Endodermal cell (in vitro differentiated cells): ENCODE measurements around the gene LMX1B. TPM values are rescaled to one million over a fixed set of nuclear protein-coding genes. Genes with fewer than 3 reads are reported as not detected.

Source experiments
- DNase-seq: peaks from one replicate; pipeline ENCODE4 v3.0.0-alpha.2; 2017
- H3K27ac ChIP-seq: 2 replicates; pipeline ENCODE4 v1.5.1; 2013; ENCODE audit warnings: mild to moderate bottlenecking, low read depth, low read length, moderate library complexity
- H3K27me3 ChIP-seq: 2 replicates; pipeline ENCODE4 v1.6.1; 2013; ENCODE audit warnings: mild to moderate bottlenecking, low read length, moderate library complexity; ENCODE audit not compliant: insufficient read depth, control insufficient read depth, poor library complexity, severe bottlenecking
- H3K36me3 ChIP-seq: 2 replicates; pipeline ENCODE4 v1.7.0; 2013; ENCODE audit warnings: mild to moderate bottlenecking, low read length, moderate library complexity; ENCODE audit not compliant: control insufficient read depth, insufficient read depth
- H3K4me1 ChIP-seq: one replicate; pipeline ENCODE4 v1.7.0; 2013; ENCODE audit warnings: low read length; ENCODE audit not compliant: control insufficient read depth, insufficient read depth
- H3K4me3 ChIP-seq: 2 replicates; pipeline ENCODE4 v1.5.1; 2013; ENCODE audit warnings: mild to moderate bottlenecking, low read length, moderate library complexity
- H3K9ac ChIP-seq: 2 replicates; pipeline ENCODE4 v1.6.1; 2013; ENCODE audit warnings: mild to moderate bottlenecking, low read length, moderate library complexity; ENCODE audit not compliant: poor library complexity, severe bottlenecking; ENCODE audit errors: extremely low read depth
- H3K9me3 ChIP-seq: 2 replicates; pipeline ENCODE4 v1.6.1; 2013; ENCODE audit warnings: mild to moderate bottlenecking, low read length, moderate library complexity; ENCODE audit not compliant: control insufficient read depth
- H3K27ac Mint-ChIP-seq: 2 replicates; pipeline ENCODE4 v1.8.0; 2020; ENCODE audit warnings: mixed read lengths
- H3K27me3 Mint-ChIP-seq: 2 replicates; pipeline ENCODE4 v1.8.0; 2021; ENCODE audit warnings: mild to moderate bottlenecking, mixed read lengths; ENCODE audit not compliant: insufficient read depth
- H3K36me3 Mint-ChIP-seq: 2 replicates; pipeline ENCODE4 v1.8.0; 2020; ENCODE audit warnings: low read depth, mixed read lengths
- H3K4me1 Mint-ChIP-seq: 2 replicates; pipeline ENCODE4 v1.8.0; 2020; ENCODE audit warnings: mixed read lengths
- H3K4me3 Mint-ChIP-seq: 2 replicates; pipeline ENCODE4 v1.8.0; 2020; ENCODE audit warnings: mild to moderate bottlenecking, moderate library complexity, mixed read lengths
- H3K9me3 Mint-ChIP-seq: 2 replicates; pipeline ENCODE4 v1.8.0; 2020; ENCODE audit warnings: mild to moderate bottlenecking, mixed read lengths
- CTCF ChIP-seq: fragments of 200-600 bp; sonication (generic); conservative IDR thresholded peaks from 2 replicates; pipeline ENCODE4 v1.5.0; 2021; ENCODE audit warnings: antibody characterized with exemption, mild to moderate bottlenecking
- WGBS, 2 experiments: methylation state at CpG; one replicate each; pipeline versions ENCODE4 v1.1.5 to v1.1.7; 2013; ENCODE audit warnings: missing lambda C conversion rate in 2 of 2, mixed read lengths in 1 of 2; ENCODE audit not compliant: insufficient coverage in 1 of 2, insufficient read length in 1 of 2; 5-methylcytosine and 5-hydroxymethylcytosine counted together
- total RNA-seq, 2 donors: library from RNA; stranded (reverse); fragmentation: NEBNext Ultra II Directional in 1 of 2; extraction: Animal tissue kit (Norgen Biotek cat#: 25700) in 1 of 2; gene quantifications; 2 replicates in 1 of 2; 3 replicates in 1 of 2; pipeline ENCODE4 v1.2.1, GENCODE V29; 2021

Gene LMX1B
- total RNA-seq, 2 donors from 2014 or later = 11.1 to 11.4 TPM

DNA sequence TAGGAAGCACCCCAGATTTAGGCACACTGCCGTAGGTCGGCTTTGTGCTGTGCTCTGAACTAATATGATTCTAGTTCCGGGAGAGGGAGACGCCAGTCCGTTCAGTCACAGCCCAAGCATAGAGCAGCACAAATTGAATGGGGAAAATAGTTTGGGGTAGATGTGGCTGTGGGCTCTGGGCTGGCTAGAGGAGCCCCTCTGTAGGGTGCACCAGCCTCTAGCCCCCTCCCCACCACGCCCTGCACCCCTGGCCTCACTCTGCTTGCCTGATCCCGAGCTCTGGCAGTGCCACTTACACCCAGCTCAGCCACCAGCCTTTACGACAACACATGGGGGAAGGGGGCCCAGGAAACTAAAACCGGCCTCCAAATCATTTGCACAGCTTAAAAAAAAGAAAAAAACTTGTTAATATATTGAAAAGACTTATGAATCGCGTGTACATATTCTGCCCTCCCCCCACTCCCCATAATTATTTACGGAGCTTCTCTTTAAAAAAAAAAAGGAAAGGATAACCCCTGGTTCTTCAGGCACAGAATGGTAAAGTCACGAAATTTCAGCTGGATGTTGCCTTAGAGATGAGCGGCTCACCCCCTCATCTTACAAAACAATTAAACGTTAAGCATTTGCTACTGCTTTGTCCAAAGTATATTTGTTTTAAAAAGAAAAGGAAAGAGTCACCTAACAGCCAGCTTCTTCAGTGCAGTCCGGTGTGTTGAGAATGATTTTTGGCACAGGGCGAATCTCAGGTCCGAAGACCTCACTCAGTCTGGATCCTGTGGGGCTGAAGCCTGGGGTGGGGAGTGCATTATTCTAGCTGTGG lies 3.5 kb downstream of the LMX1B start:
- Histone ChIP-seq H3K4me1 (peaks cover 12% of the 10 kb centered on the region), H3K9ac (no peak overlapping the region), H3K27me3 (peaks cover 92% of the 10 kb centered on the region), H3K9me3 (no peaks in the 10 kb centered on the region), H3K4me3 (peak overlapping the region; percentile 85), H3K36me3 (no peaks in the 10 kb centered on the region), H3K27ac (no peak overlapping the region)
- peaks cover 4% of the 10 kb centered on the region for H3K36me3 Mint-ChIP-seq
- H3K27ac Mint-ChIP-seq = no peak overlapping the region
- H3K9me3 Mint-ChIP-seq = no peaks in the 10 kb centered on the region
- TF ChIP-seq CTCF = no peak
- peaks cover 53% of the 10 kb centered on the region for H3K4me1 Mint-ChIP-seq
- peaks cover 85% of the 10 kb centered on the region for H3K27me3 Mint-ChIP-seq
- peak overlapping the region; percentile 55 for H3K4me3 Mint-ChIP-seq
- WGBS, 2 experiments = 33 to 38% methylated on average over 3 to 17 of the region's 18 CpGs
- no peak for DNase-seq

GRCh38 chr9:126617823-126618165 lies 4.1 kb downstream of the LMX1B start:
- H3K27me3 ChIP-seq = peaks cover 92% of the 10 kb centered on the region
- no peaks in the 10 kb centered on the region for H3K36me3 ChIP-seq
- no peaks in the 10 kb centered on the region for H3K9me3 ChIP-seq
- peak; percentile 66 for DNase-seq
- H3K4me3 Mint-ChIP-seq = peak overlapping the region; percentile 55
- H3K36me3 Mint-ChIP-seq = peaks cover 4% of the 10 kb centered on the region
- peaks cover 87% of the 10 kb centered on the region for H3K27me3 Mint-ChIP-seq
- peak overlapping the region; percentile 39 for H3K9ac ChIP-seq
- no peaks in the 10 kb centered on the region for H3K9me3 Mint-ChIP-seq
- WGBS, 2 experiments = 3 to 4% methylated on average over 5 to 8 of the region's 12 CpGs
- H3K27ac ChIP-seq = no peak overlapping the region
- peaks cover 59% of the 10 kb centered on the region for H3K4me1 Mint-ChIP-seq
- TF ChIP-seq CTCF = peak; percentile 18
- H3K27ac Mint-ChIP-seq = no peak overlapping the region
- peak overlapping the region; percentile 85 for H3K4me3 ChIP-seq
- H3K4me1 ChIP-seq = peaks cover 15% of the 10 kb centered on the region

- Histone ChIP-seq H3K27ac (no peak overlapping the region), H3K36me3 (no peaks in the 10 kb centered on the region), H3K9ac (peak overlapping the region; percentile 39), H3K27me3 (peaks cover 92% of the 10 kb centered on the region), H3K4me1 (peaks cover 19% of the 10 kb centered on the region), H3K4me3 (peak overlapping the region; percentile 72), H3K9me3 (no peaks in the 10 kb centered on the region)
- Mint-ChIP-seq H3K27me3 (peaks cover 87% of the 10 kb centered on the region), H3K4me3 (peak overlapping the region; percentile 55), H3K36me3 (peaks cover 4% of the 10 kb centered on the region), H3K9me3 (no peaks in the 10 kb centered on the region), H3K4me1 (peaks cover 62% of the 10 kb centered on the region), H3K27ac (no peak overlapping the region)
- WGBS, 2 experiments = 3 to 5% methylated on average over 9 to 11 of the region's 11 CpGs
- no peak for TF ChIP-seq CTCF
- DNase-seq = no peak
These were observed 4.5 kb downstream of the LMX1B start for GRCh38 chr9:126618190-126618584.
